Testis (tissue), 2 donors: ENCODE measurements around the gene APCDD1.

Source experiments
- CTCF ChIP-seq, 3 experiments: fragments of 450-650 bp in 2 of 3; fragments of 200-600 bp in 1 of 3; sonication (generic) in 1 of 3; IDR thresholded peaks; one replicate each; pipeline ENCODE4 v1.5.1; 2016 to 2019; ENCODE audit warnings: antibody characterized with exemption in 3 of 3, mild to moderate bottlenecking in 2 of 3, moderate library complexity in 1 of 3
- POLR2A ChIP-seq: fragments of 450-650 bp; IDR thresholded peaks from one replicate; pipeline ENCODE4 v1.6.1; 2017; ENCODE audit warnings: antibody characterized with exemption, mild to moderate bottlenecking, moderate library complexity

- TF ChIP-seq CTCF (IDR thresholded peaks at IDR 0.05) (no peak), POLR2A (no peak)
Measured at GRCh38 chr18:10417664-10418063, 36.8 kb upstream of the APCDD1 start.
